Glutamatergic neuron (in vitro differentiated cells): ENCODE results near the gene TMEM229B. TPM values are rescaled to one million over a fixed set of nuclear protein-coding genes. Genes with fewer than 3 reads are reported as not detected.

ENCODE experiments used
- DNase-seq: peaks from one replicate; pipeline ENCODE4 v3.0.0; 2022
- H3K27ac Mint-ChIP-seq: one replicate; pipeline ENCODE4 v1.8.0; 2020; ENCODE audit warnings: mild to moderate bottlenecking, mixed read lengths, inconsistent platforms; ENCODE audit not compliant: unreplicated experiment
- H3K27me3 Mint-ChIP-seq: one replicate; pipeline ENCODE4 v1.8.0; 2020; ENCODE audit warnings: mild to moderate bottlenecking, moderate library complexity, mixed read lengths, inconsistent platforms; ENCODE audit not compliant: unreplicated experiment
- H3K36me3 Mint-ChIP-seq: one replicate; pipeline ENCODE4 v1.8.0; 2020; ENCODE audit warnings: mild to moderate bottlenecking, mixed read lengths, inconsistent platforms; ENCODE audit not compliant: unreplicated experiment
- H3K4me1 Mint-ChIP-seq: one replicate; pipeline ENCODE4 v1.8.0; 2020; ENCODE audit warnings: mild to moderate bottlenecking, low read depth, mixed read lengths, inconsistent platforms; ENCODE audit not compliant: unreplicated experiment
- H3K4me3 Mint-ChIP-seq: one replicate; pipeline ENCODE4 v1.8.0; 2020; ENCODE audit warnings: mild to moderate bottlenecking, mixed read lengths, inconsistent platforms; ENCODE audit not compliant: unreplicated experiment
- H3K9me3 Mint-ChIP-seq: one replicate; pipeline ENCODE4 v1.8.0; 2020; ENCODE audit warnings: mild to moderate bottlenecking, moderate library complexity, mixed read lengths, inconsistent platforms; ENCODE audit not compliant: unreplicated experiment
- CTCF ChIP-seq: fragments of 200-600 bp; sonication (generic); IDR thresholded peaks from one replicate; pipeline ENCODE4 v1.5.0; 2021; ENCODE audit not compliant: partially characterized antibody, unreplicated experiment
- total RNA-seq: library from RNA; stranded (reverse); fragmentation: NEBNext Ultra II Directional; extraction: Animal tissue kit (Norgen Biotek cat#: 25700); gene quantifications from one replicate; pipeline ENCODE4 v1.2.1, GENCODE V29; 2021; ENCODE audit not compliant: unreplicated experiment

Gene TMEM229B
- total RNA-seq, 1 donor from 2014 or later = 7.5 TPM

- Mint-ChIP-seq H3K27ac (no peak overlapping the region), H3K27me3 (peaks cover 5% of the 10 kb centered on the region), H3K9me3 (peaks cover 8% of the 10 kb centered on the region), H3K36me3 (no peaks in the 10 kb centered on the region), H3K4me3 (no peak overlapping the region), H3K4me1 (peaks cover 4% of the 10 kb centered on the region)
- DNase-seq = no peak
- TF ChIP-seq CTCF = no peak
Observed at GRCh38 chr14:67440513-67440912, 48.0 kb downstream of the TMEM229B start.

GRCh38 chr14:67438969-67439368 lies 49.6 kb downstream of the TMEM229B start:
- Mint-ChIP-seq H3K27ac (no peak overlapping the region), H3K4me1 (peaks cover 4% of the 10 kb centered on the region), H3K4me3 (no peak overlapping the region), H3K27me3 (peaks cover 5% of the 10 kb centered on the region), H3K36me3 (no peaks in the 10 kb centered on the region), H3K9me3 (peaks cover 4% of the 10 kb centered on the region)
- DNase-seq = no peak
- TF ChIP-seq CTCF = no peak

- Mint-ChIP-seq H3K27ac (no peak overlapping the region), H3K27me3 (peaks cover 5% of the 10 kb centered on the region), H3K4me1 (peaks cover 4% of the 10 kb centered on the region), H3K4me3 (no peak overlapping the region), H3K9me3 (peaks cover 4% of the 10 kb centered on the region), H3K36me3 (no peaks in the 10 kb centered on the region)
- DNase-seq = no peak
- TF ChIP-seq CTCF = no peak
Observed at GRCh38 chr14:67436006-67436866, 52.3 kb downstream of the TMEM229B start.

GRCh38 chr14:67435603-67436002 lies 52.9 kb downstream of the TMEM229B start:
- Mint-ChIP-seq H3K27ac (no peak overlapping the region), H3K9me3 (peaks cover 4% of the 10 kb centered on the region), H3K27me3 (peaks cover 5% of the 10 kb centered on the region), H3K4me1 (no peaks in the 10 kb centered on the region), H3K4me3 (no peak overlapping the region), H3K36me3 (no peaks in the 10 kb centered on the region)
- DNase-seq = no peak
- no peak for TF ChIP-seq CTCF

GRCh38 chr14:67432050-67432564 lies 56.4 kb downstream of the TMEM229B start:
- Mint-ChIP-seq H3K4me1 (no peaks in the 10 kb centered on the region), H3K4me3 (no peak overlapping the region), H3K36me3 (no peaks in the 10 kb centered on the region), H3K27me3 (peaks cover 5% of the 10 kb centered on the region), H3K9me3 (peaks cover 4% of the 10 kb centered on the region), H3K27ac (no peak overlapping the region)
- TF ChIP-seq CTCF = no peak
- DNase-seq = no peak
